ENCODE measurements around the gene RPRM. TPM values are rescaled to one million over a fixed set of nuclear protein-coding genes. Genes with fewer than 3 reads are reported as not detected.

RPRM gene
- total and polyA plus RNA-seq, 11 donors: 2.3 TPM; not detected in 10

GRCh38 chr2:153495725-153496124 is 17.2 kb upstream of the RPRM start:
- DNase-seq (no peak), ATAC-seq (no peak)
- WGBS, 4 donors: 22 to 58% (median 40%) methylated on average over 1 of the region's 1 CpG
- H3K4me3 ChIP-seq: no peak overlapping the region
- H3K27ac ChIP-seq: no peak overlapping the region
- H3K9me3 ChIP-seq: no peaks in the 10 kb centered on the region
- no peaks in the 10 kb centered on the region for H3K36me3 ChIP-seq
- intact Hi-C loops (cut with DNase I): no loop called here
- no peaks in the 10 kb centered on the region for H3K4me1 ChIP-seq
- no peak for TF ChIP-seq CTCF (IDR thresholded peaks at IDR 0.05)
- no peak for TF ChIP-seq POLR2A (IDR thresholded peaks at IDR 0.05)
- H3K27me3 ChIP-seq: peaks cover 0 to 6% (median 0%) of the 10 kb centered on the region in 9 donors

DNA sequence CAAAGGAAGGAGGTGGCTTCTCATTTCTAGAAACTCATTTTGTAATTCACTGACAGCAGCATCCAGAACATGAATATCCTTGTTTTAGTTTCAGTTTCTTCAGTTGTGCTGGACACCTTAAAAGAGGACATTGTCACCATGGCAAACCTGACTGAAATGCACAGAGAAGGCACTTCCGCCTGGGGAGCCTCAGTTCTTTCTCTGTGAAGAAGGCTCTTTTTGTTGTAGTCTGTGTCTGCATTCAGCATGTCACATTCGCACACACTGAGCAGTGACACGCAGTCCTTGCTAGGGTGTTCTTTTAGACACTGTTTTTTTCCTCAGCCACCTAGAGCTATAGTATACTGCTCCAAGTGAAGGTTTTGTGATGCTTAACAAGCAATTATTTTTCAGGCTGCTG is 9.5 kb upstream of the RPRM start:
- no peak for DNase-seq
- no peak for TF ChIP-seq POLR2A (IDR thresholded peaks at IDR 0.05)
- no peak for TF ChIP-seq CTCF (IDR thresholded peaks at IDR 0.05)
- Histone ChIP-seq H3K9me3 (no peaks in the 10 kb centered on the region), H3K27me3 (peaks cover 0 to 43% (median 3%) of the 10 kb centered on the region in 9 donors), H3K36me3 (no peaks in the 10 kb centered on the region), H3K27ac (no peak overlapping the region), H3K4me3 (no peak overlapping the region), H3K4me1 (no peaks in the 10 kb centered on the region)
- WGBS, 4 donors: 58 to 75% (median 66%) methylated on average over 3 of the region's 3 CpGs
- intact Hi-C loops (cut with DNase I): no loop called here
- no peak for ATAC-seq

GRCh38 chr2:153487448-153487847 is 8.9 kb upstream of the RPRM start:
- WGBS, 4 donors: 79 to 91% (median 85%) methylated on average over 1 of the region's 1 CpG
- no peaks in the 10 kb centered on the region for H3K36me3 ChIP-seq
- H3K4me3 ChIP-seq: no peak overlapping the region
- ATAC-seq (no peak), DNase-seq (no peak)
- H3K4me1 ChIP-seq: no peaks in the 10 kb centered on the region
- peaks cover 0 to 42% (median 3%) of the 10 kb centered on the region in 9 donors for H3K27me3 ChIP-seq
- intact Hi-C loops (cut with DNase I): no loop called here
- H3K9me3 ChIP-seq: no peaks in the 10 kb centered on the region
- TF ChIP-seq POLR2A (IDR thresholded peaks at IDR 0.05): no peak
- no peak for TF ChIP-seq CTCF (IDR thresholded peaks at IDR 0.05)
- no peak overlapping the region for H3K27ac ChIP-seq

DNA sequence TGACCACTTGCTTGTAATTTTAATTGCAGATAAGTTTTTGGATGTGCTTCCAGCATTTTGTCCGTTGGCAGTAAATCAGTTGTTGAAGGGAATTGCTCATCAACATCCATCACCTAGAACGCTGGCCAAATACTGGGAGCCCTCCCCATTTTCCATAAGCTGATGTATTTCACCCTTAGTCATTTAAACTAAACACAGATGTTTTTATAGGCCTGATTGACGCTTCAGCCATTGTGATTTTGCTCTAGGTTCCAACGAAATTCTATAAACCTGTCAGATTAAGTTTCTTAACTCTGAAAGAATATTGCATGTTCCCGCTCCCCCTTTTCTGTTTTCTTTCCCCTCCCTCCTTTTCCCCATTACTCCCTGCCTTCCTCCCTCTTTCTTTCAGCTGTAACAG is 1.0 kb upstream of the RPRM start:
- intact Hi-C loops (cut with DNase I): loop anchor here in 1 of 10 donors (5.0 kb wide), 1 partner anchor 617 kb away; no protein-coding TSS in a partner anchor
- DNase-seq (no peak), ATAC-seq (no peak)
- Histone ChIP-seq H3K4me3 (no peak overlapping the region), H3K27ac (peak overlapping the region in 1 of 12 donors; percentile 80), H3K27me3 (peaks cover 7 to 88% (median 53%) of the 10 kb centered on the region in 9 donors), H3K9me3 (no peaks in the 10 kb centered on the region), H3K4me1 (peaks cover 0 to 26% (median 22%) of the 10 kb centered on the region in 12 donors), H3K36me3 (no peaks in the 10 kb centered on the region)
- WGBS, 4 donors: 48 to 57% (median 51%) methylated on average over 5 of the region's 5 CpGs
- TF ChIP-seq POLR2A (IDR thresholded peaks at IDR 0.05): no peak
- TF ChIP-seq CTCF (IDR thresholded peaks at IDR 0.05): no peak
